Measurements from ENCODE around the gene PLA2G15. TPM values are rescaled to one million over a fixed set of nuclear protein-coding genes. Genes with fewer than 3 reads are reported as not detected.

PLA2G15 gene
- total and polyA plus RNA-seq, 2 of the 13 experiments (the other 11 are each of a cell fraction or from before 2014, with no cell fraction given): 14.4 to 23.7 TPM

DNA sequence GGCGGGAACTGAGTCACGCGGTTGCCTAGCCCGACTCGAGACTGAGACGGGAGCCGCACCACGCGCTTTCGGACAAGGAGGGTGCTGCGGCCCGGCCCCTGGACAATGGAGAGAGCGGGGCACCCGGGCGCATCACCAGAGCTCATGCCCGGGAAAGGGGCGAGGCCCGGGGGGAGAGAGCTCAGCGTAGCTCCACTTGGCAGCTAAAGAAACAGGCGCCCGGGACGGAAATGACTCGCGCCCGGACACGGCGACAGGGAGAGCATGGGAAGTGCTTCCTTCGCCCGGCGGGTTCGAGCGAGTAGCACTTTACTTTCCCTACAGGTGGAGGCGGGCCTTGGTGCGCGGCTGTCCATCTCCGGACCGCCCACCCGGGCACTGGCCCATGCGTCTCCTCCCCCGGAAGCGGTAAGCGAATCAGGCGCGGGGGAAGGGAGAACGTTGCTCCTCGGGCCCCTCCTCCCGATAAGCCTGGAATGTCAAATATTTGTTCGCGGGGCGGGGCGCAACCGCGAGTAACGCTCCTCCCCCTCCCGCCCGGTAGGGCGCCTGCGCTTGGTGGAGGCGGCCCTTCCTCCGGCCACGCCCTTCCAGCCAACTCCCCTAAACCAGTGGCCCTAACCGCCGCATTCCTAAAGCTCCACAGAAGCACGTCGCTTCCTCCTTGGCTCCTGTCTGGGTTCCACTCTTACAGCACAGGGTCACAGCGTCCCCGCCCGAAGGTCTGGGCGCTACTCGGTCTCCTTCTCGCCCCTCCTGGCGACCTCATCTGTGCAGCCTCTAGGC, 7.7 kb upstream of the PLA2G15 start (continued):
- TF ChIP-seq ZNF430 (CRISPR knock-in tag; IDR thresholded peaks at IDR 0.05): peak; percentile 85
- TF ChIP-seq FIP1L1 (IDR thresholded peaks at IDR 0.05; ENCODE audit: borderline replicate concordance, insufficient read depth, low read depth, low read length): no peak; the same call in 1 of the 2 replicates
- TF ChIP-seq ZNF564 (CRISPR knock-in tag; IDR thresholded peaks at IDR 0.05): peak; percentile 39; the same call in 1 of the 2 replicates
- no peak for TF ChIP-seq ZBTB44 (CRISPR knock-in tag; IDR thresholded peaks at IDR 0.05)
- no peak for TF ChIP-seq SNRNP70 (IDR thresholded peaks at IDR 0.05; ENCODE audit: low read depth, low read length)
- peak; percentile 43; the same call in 1 of the 2 replicates for TF ChIP-seq ZMYM3 (CRISPR knock-in tag; IDR thresholded peaks at IDR 0.05)
- TF ChIP-seq ZNF614 (CRISPR knock-in tag; IDR thresholded peaks at IDR 0.05; ENCODE audit: borderline replicate concordance): peak; percentile 60; the same call in 1 of the 2 replicates
- TF ChIP-seq SNAI1 (CRISPR knock-in tag; IDR thresholded peaks at IDR 0.05; ENCODE audit: borderline replicate concordance): no peak
- TF ChIP-seq ATAD3A (CRISPR knock-in tag; IDR thresholded peaks at IDR 0.05): 0 out of 2 replicates have a peak, but pooled peaks have one; percentile 90
- no peak for TF ChIP-seq ZNF549 (CRISPR knock-in tag; IDR thresholded peaks at IDR 0.05)
- TF ChIP-seq, protein P1, sequence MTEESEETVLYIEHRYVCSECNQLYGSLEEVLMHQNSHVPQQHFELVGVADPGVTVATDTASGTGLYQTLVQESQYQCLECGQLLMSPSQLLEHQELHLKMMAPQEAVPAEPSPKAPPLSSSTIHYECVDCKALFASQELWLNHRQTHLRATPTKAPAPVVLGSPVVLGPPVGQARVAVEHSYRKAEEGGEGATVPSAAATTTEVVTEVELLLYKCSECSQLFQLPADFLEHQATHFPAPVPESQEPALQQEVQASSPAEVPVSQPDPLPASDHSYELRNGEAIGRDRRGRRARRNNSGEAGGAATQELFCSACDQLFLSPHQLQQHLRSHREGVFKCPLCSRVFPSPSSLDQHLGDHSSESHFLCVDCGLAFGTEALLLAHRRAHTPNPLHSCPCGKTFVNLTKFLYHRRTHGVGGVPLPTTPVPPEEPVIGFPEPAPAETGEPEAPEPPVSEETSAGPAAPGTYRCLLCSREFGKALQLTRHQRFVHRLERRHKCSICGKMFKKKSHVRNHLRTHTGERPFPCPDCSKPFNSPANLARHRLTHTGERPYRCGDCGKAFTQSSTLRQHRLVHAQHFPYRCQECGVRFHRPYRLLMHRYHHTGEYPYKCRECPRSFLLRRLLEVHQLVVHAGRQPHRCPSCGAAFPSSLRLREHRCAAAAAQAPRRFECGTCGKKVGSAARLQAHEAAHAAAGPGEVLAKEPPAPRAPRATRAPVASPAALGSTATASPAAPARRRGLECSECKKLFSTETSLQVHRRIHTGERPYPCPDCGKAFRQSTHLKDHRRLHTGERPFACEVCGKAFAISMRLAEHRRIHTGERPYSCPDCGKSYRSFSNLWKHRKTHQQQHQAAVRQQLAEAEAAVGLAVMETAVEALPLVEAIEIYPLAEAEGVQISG (CRISPR knock-in tag; IDR thresholded peaks at IDR 0.05): peak; percentile 75
- peak; percentile 72; the same call in 1 of the 2 replicates for TF ChIP-seq HMG20A (CRISPR knock-in tag; IDR thresholded peaks at IDR 0.05; ENCODE audit: borderline replicate concordance)
- TF ChIP-seq, protein P2, sequence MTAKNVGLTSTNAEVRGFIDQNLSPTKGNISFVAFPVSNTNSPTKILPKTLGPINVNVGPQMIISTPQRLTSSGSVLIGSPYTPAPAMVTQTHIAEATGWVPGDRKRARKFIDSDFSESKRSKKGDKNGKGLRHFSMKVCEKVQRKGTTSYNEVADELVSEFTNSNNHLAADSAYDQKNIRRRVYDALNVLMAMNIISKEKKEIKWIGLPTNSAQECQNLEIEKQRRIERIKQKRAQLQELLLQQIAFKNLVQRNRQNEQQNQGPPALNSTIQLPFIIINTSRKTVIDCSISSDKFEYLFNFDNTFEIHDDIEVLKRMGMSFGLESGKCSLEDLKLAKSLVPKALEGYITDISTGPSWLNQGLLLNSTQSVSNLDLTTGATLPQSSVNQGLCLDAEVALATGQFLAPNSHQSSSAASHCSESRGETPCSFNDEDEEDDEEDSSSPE (CRISPR knock-in tag; IDR thresholded peaks at IDR 0.05): peak; percentile 83
- TF ChIP-seq TOE1 (CRISPR knock-in tag; IDR thresholded peaks at IDR 0.05): no peak
- TF ChIP-seq SRSF4 (IDR thresholded peaks at IDR 0.05; ENCODE audit: low read depth, low read length, poor library complexity, severe bottlenecking): no peak
- TF ChIP-seq, protein P3, sequence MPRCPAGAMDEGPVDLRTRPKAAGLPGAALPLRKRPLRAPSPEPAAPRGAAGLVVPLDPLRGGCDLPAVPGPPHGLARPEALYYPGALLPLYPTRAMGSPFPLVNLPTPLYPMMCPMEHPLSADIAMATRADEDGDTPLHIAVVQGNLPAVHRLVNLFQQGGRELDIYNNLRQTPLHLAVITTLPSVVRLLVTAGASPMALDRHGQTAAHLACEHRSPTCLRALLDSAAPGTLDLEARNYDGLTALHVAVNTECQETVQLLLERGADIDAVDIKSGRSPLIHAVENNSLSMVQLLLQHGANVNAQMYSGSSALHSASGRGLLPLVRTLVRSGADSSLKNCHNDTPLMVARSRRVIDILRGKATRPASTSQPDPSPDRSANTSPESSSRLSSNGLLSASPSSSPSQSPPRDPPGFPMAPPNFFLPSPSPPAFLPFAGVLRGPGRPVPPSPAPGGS (CRISPR knock-in tag; IDR thresholded peaks at IDR 0.05): peak; percentile 56
- TF ChIP-seq, protein P4, sequence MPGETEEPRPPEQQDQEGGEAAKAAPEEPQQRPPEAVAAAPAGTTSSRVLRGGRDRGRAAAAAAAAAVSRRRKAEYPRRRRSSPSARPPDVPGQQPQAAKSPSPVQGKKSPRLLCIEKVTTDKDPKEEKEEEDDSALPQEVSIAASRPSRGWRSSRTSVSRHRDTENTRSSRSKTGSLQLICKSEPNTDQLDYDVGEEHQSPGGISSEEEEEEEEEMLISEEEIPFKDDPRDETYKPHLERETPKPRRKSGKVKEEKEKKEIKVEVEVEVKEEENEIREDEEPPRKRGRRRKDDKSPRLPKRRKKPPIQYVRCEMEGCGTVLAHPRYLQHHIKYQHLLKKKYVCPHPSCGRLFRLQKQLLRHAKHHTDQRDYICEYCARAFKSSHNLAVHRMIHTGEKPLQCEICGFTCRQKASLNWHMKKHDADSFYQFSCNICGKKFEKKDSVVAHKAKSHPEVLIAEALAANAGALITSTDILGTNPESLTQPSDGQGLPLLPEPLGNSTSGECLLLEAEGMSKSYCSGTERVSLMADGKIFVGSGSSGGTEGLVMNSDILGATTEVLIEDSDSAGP (CRISPR knock-in tag; IDR thresholded peaks at IDR 0.05; ENCODE audit: borderline replicate concordance): peak; percentile 90

Data from HepG2 (cell line).